VCaP (cell line): ENCODE results near the gene NUP62.
A peak's percentile ranks its signal among the peaks of the same experiment; 100 is the strongest.

Experiments
- H3K27ac ChIP-seq: fragments of 450-650 bp; 2 replicates; pipeline ENCODE4 v1.5.1; 2017
- TF ChIP-seq, protein P1 (sequence below): fragments of 450-650 bp; conservative IDR thresholded peaks from 2 replicates; pipeline ENCODE4 v1.5.1; 2017; ENCODE audit warnings: mild to moderate bottlenecking, moderate library complexity

The NUP62 gene

DNA sequence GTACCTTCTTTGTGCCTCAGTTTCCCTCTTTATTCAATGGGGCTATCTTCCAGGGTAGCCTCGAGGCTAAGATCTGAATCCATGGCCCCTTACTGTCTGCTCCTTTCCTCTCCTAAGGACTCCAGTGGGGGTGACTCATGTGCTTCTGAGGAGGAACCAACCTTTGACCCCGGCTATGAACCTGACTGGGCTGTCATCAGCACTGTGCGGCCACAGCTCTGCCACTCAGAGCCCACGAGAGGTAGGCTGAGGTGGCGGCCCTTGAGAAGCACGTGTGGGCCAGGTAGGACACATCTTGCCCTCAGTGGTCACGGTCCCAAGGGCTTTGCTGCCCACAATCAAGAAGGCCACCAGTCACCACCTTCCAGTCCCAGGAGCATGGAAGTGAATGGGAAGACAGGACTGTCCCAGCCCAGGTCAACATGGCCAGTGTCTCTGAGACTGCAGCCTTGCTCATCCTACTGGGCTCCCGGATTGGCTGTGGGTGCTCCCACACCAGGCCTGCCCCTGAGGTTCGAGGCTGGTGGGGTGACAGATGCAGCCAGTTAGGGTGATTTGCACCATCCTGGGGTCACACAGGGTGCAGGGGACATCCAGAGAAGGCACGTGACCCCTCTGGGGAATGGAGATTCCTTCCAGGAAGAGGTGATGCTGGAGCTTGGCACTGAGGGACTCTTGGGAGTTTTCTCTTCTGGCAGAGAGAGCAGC lies 49.0 kb downstream of the NUP62 start:
- TF ChIP-seq, protein P1, sequence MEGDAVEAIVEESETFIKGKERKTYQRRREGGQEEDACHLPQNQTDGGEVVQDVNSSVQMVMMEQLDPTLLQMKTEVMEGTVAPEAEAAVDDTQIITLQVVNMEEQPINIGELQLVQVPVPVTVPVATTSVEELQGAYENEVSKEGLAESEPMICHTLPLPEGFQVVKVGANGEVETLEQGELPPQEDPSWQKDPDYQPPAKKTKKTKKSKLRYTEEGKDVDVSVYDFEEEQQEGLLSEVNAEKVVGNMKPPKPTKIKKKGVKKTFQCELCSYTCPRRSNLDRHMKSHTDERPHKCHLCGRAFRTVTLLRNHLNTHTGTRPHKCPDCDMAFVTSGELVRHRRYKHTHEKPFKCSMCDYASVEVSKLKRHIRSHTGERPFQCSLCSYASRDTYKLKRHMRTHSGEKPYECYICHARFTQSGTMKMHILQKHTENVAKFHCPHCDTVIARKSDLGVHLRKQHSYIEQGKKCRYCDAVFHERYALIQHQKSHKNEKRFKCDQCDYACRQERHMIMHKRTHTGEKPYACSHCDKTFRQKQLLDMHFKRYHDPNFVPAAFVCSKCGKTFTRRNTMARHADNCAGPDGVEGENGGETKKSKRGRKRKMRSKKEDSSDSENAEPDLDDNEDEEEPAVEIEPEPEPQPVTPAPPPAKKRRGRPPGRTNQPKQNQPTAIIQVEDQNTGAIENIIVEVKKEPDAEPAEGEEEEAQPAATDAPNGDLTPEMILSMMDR = no peak
- H3K27ac ChIP-seq = peak overlapping the region; percentile 8; the same call in 1 of the 2 replicates

DNA sequence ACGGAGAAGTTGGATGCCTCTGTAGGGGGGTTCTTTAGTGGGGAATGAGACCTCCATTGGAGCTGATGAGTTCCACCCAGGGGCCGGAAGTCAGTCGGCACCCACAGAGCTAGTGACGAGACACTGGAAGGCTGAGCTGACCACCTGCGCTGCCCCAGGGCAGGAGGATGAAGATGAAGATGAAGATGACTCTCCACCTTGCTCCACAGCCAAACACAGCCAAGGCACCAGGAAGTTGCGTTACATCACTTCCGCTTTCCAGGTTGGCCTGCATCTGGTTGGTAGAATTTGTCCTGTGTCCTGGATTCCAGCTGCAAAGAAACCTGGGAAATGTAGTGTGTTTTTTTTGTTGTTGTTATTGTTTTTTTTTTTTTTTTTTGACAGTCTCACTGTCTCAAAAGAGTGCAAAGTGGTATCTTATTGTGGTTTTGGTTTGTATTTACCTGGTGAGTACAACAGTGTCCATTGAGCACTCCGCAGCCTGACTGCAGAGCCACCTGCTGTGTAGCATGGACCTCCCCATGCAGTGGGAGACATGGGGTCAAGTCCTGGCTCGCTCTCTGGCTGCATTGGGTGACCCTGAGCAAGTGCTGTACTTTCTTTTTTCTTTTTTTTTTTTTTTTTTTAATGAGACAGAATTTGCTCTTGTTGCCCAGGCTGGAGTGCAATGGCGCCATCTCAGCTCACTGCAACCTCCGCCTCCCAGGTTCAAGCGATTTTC lies 49.9 kb downstream of the NUP62 start:
- H3K27ac ChIP-seq = peak overlapping the region; percentile 100
- TF ChIP-seq, protein P1 = no peak

DNA sequence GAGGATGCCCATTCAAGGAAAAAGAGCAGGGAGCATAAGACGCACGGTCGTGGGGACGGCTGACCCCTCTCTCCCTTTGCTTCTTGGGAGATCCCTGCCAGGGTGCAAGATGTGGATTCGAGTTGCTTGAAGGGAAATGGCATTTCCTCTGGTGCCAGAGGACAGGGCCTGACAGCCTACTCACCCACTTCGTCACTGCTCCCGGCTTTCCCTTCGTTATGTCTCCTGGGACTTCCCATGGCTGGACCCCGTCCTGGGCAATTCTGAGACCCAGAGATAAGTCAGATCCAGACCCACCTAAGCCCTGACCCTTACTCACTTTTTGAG lies 50.6 kb downstream of the NUP62 start:
- TF ChIP-seq, protein P1 = no peak
- peak overlapping the region; percentile 100 for H3K27ac ChIP-seq

GRCh38 chr19:49877879-49878743 lies 51.2 kb downstream of the NUP62 start:
- H3K27ac ChIP-seq = peak overlapping the region; percentile 100
- TF ChIP-seq, protein P1 = no peak

DNA sequence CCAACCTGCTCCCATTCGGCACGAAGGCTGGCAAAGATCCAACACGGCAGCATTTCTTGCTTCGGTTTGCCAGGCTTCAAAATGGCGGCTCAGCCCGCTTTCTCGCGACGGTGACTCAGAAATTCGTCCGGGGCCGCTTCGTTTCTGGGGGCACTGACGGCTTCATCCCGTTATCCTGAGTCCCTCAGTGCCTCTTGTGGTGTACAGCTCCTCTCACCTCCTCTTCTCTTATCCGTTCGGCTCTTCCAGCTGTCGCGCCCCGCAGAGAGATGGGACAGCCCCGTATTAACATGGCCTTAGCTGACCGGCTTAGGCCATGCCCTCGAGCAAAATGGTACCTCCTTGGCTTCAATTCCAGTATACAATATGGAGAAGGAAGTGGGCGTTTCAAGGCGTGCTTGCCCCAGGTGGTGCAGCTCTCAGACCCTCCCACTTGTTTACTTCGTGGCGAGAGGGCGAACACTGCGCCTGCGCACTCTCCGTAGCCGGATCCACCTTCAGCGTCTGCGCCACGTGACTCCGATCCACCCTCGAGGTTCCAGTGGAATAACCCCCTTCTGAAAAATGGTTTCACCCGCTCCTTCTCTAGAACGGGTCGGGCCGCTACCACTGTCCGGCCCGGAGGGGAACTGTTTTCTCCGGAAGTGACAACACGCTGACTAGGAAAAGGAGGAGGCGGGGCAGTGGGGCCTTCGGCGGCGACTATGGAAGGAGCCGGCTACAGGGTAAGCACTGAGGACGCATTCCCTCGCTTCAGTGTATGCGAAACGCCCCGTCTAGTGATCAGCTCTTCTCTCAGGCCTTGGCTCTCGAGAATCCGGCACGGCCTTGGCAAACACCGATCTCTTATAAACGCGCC lies 52.1 kb downstream of the NUP62 start, which contains the start of the genes AKT1S1 and TBC1D17:
Gene AKT1S1 (minus strand): TSS at position 336 of the 859 bp plus-strand sequence. CDS start 4,060 bp downstream, outside the sequence.
Gene TBC1D17 (plus strand): TSS at position 683 of the 859 bp plus-strand sequence. CDS start 22 bp downstream, at position 705.
- peak within 1 kb of the TSS; percentile 100 for H3K27ac ChIP-seq

DNA sequence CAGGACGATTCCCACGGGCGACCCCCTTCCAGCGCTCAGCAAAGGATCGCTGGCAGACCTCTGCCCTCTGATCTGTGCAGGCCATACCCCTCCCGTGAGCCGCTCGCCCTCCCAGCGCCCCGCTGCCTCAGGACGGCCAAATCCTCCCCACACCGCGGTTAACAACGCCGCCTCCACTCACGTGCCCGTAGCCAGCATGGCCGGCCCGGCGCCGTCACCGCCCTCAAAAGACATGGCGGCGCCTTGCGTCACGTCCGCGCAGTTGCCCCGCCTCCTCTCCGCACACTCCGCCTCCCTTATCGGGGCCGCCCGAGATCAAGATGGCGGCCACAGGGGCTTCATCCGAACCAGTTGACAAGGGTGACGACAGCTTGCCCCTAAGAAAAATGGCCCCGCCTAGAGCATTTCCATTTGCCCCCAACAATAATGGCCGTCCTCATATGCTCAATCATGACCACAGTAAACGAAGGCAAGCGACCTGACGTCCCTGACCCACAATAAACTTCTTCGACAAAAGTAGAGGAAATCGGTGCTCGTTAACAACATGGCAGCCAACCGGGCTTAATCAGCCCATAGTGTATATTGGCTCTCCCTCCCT lies 52.8 kb downstream of the NUP62 start:
- peak overlapping the region; percentile 100 for H3K27ac ChIP-seq

More for the DNA sequence above, 52.1 kb downstream of the NUP62 start, which contains the start of the genes AKT1S1 and TBC1D17:
- TF ChIP-seq, protein P1 = no peak

More for the DNA sequence above, 52.8 kb downstream of the NUP62 start:
- TF ChIP-seq, protein P1 = no peak
